ENCODE data around the gene ZNRF2. TPM values are rescaled to one million over a fixed set of nuclear protein-coding genes. Genes with fewer than 3 reads are reported as not detected.

ZNRF2 gene
- total RNA-seq, 1 donor from 2014 or later, result 37.7 TPM

DNA sequence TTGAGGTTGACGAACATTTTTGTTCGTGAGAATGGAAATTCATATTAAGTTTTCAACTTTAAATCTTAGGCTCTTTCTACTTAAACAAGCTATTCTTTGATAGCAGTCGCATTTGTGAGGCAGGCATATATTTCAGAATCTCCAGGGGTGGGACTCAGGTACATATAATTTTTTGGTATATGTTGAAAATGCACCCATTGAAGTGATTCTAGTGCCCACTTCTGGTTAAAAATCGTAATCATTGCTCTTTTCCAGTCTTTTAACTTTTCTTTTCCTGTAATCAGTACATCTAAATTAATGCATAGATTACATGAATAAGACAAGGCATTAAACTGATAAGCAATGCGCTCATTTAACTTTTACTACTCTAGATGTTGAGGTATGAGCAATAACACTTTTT, 67.8 kb downstream of the ZNRF2 start:
- Histone ChIP-seq H4K20me1 (ENCODE audit: low read depth) (no peaks in the 10 kb centered on the region), H3K79me2 (ENCODE audit: low read depth) (peaks cover 82% of the 10 kb centered on the region)
- TF ChIP-seq, protein P1, sequence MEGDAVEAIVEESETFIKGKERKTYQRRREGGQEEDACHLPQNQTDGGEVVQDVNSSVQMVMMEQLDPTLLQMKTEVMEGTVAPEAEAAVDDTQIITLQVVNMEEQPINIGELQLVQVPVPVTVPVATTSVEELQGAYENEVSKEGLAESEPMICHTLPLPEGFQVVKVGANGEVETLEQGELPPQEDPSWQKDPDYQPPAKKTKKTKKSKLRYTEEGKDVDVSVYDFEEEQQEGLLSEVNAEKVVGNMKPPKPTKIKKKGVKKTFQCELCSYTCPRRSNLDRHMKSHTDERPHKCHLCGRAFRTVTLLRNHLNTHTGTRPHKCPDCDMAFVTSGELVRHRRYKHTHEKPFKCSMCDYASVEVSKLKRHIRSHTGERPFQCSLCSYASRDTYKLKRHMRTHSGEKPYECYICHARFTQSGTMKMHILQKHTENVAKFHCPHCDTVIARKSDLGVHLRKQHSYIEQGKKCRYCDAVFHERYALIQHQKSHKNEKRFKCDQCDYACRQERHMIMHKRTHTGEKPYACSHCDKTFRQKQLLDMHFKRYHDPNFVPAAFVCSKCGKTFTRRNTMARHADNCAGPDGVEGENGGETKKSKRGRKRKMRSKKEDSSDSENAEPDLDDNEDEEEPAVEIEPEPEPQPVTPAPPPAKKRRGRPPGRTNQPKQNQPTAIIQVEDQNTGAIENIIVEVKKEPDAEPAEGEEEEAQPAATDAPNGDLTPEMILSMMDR (IDR thresholded peaks at IDR 0.05), result no peak
- TF ChIP-seq EZH2 (IDR thresholded peaks at IDR 0.05), result no peak
- TF ChIP-seq EZH2phosphoT487 (IDR thresholded peaks at IDR 0.05), result no peak

DNA sequence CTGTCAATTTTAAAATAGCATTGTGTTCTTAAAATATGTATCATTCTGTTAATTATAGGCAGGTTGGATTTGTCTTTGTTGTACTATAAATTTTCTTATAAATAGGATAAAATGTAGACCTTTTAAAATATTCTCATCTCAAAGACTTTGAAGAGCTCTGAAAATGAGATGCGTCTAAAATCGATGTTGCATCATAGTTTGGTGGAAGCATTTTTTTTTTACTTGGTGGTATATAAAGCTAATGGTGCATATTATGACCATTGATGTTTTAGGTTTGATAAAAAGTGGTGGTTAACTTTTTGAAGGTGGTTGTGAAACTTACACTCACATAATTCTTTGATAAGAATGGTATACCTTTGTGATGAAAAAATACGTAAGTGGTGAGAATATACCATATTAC, 69.1 kb downstream of the ZNRF2 start:
- H3K4me1 ChIP-seq, result peaks cover 62% of the 10 kb centered on the region
- peaks cover 3% of the 10 kb centered on the region for H3K4me1 Mint-ChIP-seq
- H3K79me2 ChIP-seq (ENCODE audit: low read depth), result peaks cover 68% of the 10 kb centered on the region

More for the DNA sequence above, 67.8 kb downstream of the ZNRF2 start:
- Histone ChIP-seq H3K4me1 (peaks cover 73% of the 10 kb centered on the region), H3K27me3 (no peaks in the 10 kb centered on the region), H3K4me3 (no peak overlapping the region), H3K9ac (no peak overlapping the region), H3K36me3 (no peaks in the 10 kb centered on the region), H3F3A (ENCODE audit: low read depth) (peaks cover 22% of the 10 kb centered on the region), H3K4me2 (no peak overlapping the region), H2AFZ (replicated peaks) (no peak overlapping the region), H3K27ac (peak overlapping the region; percentile 59), H3K9me3 (ENCODE audit: low read depth) (no peaks in the 10 kb centered on the region)
- Mint-ChIP-seq H3K9me3 (no peaks in the 10 kb centered on the region), H3K4me3 (no peak overlapping the region), H3K27me3 (ENCODE audit: insufficient read depth, low read depth) (no peaks in the 10 kb centered on the region), H3K36me3 (peaks cover 5% of the 10 kb centered on the region), H3K4me1 (peaks cover 3% of the 10 kb centered on the region), H3K27ac (no peak overlapping the region)
- DNase-seq (ENCODE audit: low spot score), result no peak

DNA sequence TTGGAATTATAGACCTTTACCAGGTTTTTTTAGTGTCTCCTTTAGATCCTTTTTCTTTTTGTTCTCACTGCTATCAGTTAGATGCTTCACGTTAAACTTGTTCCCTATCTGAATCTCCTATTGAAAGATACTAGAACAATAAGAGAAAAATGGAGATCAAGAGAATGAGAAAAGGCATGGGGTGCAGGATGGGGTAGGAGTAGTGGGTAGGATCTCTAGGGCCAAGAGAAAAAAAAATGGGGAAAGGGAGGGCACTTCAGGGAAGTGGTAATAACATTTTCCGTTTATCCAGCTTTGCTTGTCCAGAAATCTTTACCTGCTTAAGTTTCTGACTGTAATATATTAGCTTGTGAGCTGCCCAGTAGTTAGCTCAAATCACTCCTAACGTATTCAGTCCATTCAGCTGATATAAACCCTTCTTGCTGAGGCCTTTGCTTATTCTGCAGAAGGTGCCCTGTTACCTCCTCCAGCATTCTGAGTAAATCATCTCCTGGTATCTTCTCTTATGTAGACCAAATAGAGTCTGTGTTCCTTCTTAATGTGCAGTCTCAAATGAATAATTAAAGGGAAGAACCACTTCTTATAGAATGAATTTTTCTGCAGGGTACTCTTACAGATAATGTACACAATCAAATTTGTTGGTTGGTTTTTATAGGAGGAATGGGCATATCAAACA, 69.7 kb downstream of the ZNRF2 start:
- Histone ChIP-seq H4K20me1 (ENCODE audit: low read depth) (no peaks in the 10 kb centered on the region), H3K4me2 (peak overlapping the region; percentile 41), H3K27ac (peak overlapping the region; percentile 59), H3K9me3 (ENCODE audit: low read depth) (no peaks in the 10 kb centered on the region), H3K79me2 (ENCODE audit: low read depth) (peaks cover 63% of the 10 kb centered on the region), H3K4me1 (peaks cover 57% of the 10 kb centered on the region), H3K27me3 (no peaks in the 10 kb centered on the region), H3K9ac (no peak overlapping the region), H3K36me3 (no peaks in the 10 kb centered on the region), H3K4me3 (no peak overlapping the region), H2AFZ (replicated peaks) (no peak overlapping the region), H3F3A (ENCODE audit: low read depth) (peaks cover 20% of the 10 kb centered on the region)
- no peak for DNase-seq (ENCODE audit: low spot score)
- no peaks in the 10 kb centered on the region for H3K9me3 Mint-ChIP-seq
- H3K36me3 Mint-ChIP-seq, result peaks cover 5% of the 10 kb centered on the region
- no peaks in the 10 kb centered on the region for H3K27me3 Mint-ChIP-seq (ENCODE audit: insufficient read depth, low read depth)
- H3K4me3 Mint-ChIP-seq, result no peak overlapping the region
- no peak overlapping the region for H3K27ac Mint-ChIP-seq
- TF ChIP-seq EZH2phosphoT487 (IDR thresholded peaks at IDR 0.05) (no peak), EZH2 (IDR thresholded peaks at IDR 0.05) (no peak)
- peaks cover 3% of the 10 kb centered on the region for H3K4me1 Mint-ChIP-seq

More for the DNA sequence above, 69.1 kb downstream of the ZNRF2 start:
- Histone ChIP-seq H3F3A (ENCODE audit: low read depth) (peaks cover 20% of the 10 kb centered on the region), H3K4me3 (no peak overlapping the region), H3K9me3 (ENCODE audit: low read depth) (no peaks in the 10 kb centered on the region), H4K20me1 (ENCODE audit: low read depth) (no peaks in the 10 kb centered on the region), H2AFZ (replicated peaks) (no peak overlapping the region), H3K36me3 (no peaks in the 10 kb centered on the region), H3K27me3 (no peaks in the 10 kb centered on the region), H3K4me2 (peak overlapping the region; percentile 41), H3K9ac (no peak overlapping the region), H3K27ac (peak overlapping the region; percentile 59)
- DNase-seq (ENCODE audit: low spot score), result no peak
- H3K27me3 Mint-ChIP-seq (ENCODE audit: insufficient read depth, low read depth), result no peaks in the 10 kb centered on the region
- no peak for TF ChIP-seq EZH2phosphoT487 (IDR thresholded peaks at IDR 0.05)
- no peaks in the 10 kb centered on the region for H3K9me3 Mint-ChIP-seq
- no peak overlapping the region for H3K4me3 Mint-ChIP-seq
- no peak overlapping the region for H3K27ac Mint-ChIP-seq
- H3K36me3 Mint-ChIP-seq, result peaks cover 5% of the 10 kb centered on the region

DNA sequence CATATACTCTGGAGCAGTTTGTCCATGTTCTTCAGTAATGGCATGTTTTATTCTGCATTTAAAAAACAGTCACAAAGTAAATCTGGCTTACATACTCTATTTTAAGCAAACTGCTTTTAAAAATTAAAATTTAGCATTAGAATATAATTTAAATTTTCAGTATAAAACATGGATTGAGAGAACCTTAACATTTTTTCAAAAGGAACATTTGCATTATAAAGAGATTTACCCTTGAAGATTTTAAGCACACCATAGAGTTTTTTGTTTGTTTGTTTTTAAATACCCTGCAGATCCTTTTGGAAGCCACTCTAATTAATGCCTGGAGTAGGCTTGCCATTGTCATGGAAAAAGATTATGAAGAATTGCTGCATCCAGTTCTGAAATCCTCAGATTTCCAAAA, 70.4 kb downstream of the ZNRF2 start:
- no peak overlapping the region for H3K27ac Mint-ChIP-seq
- H3K9ac ChIP-seq, result no peak overlapping the region
- H3K4me1 Mint-ChIP-seq, result peaks cover 3% of the 10 kb centered on the region
- H3K27me3 Mint-ChIP-seq (ENCODE audit: insufficient read depth, low read depth), result no peaks in the 10 kb centered on the region
- peak; percentile 15 for DNase-seq (ENCODE audit: low spot score)
- H3K36me3 ChIP-seq, result no peaks in the 10 kb centered on the region
- peak overlapping the region; percentile 41 for H3K4me2 ChIP-seq
- H3K4me3 ChIP-seq, result no peak overlapping the region
- H3K27ac ChIP-seq, result peak overlapping the region; percentile 59
- peaks cover 5% of the 10 kb centered on the region for H3K36me3 Mint-ChIP-seq
- no peak for TF ChIP-seq EZH2phosphoT487 (IDR thresholded peaks at IDR 0.05)
- TF ChIP-seq EZH2 (IDR thresholded peaks at IDR 0.05), result no peak
- TF ChIP-seq, protein P1 (IDR thresholded peaks at IDR 0.05), result no peak
- H4K20me1 ChIP-seq (ENCODE audit: low read depth), result no peaks in the 10 kb centered on the region
- no peaks in the 10 kb centered on the region for H3K9me3 ChIP-seq (ENCODE audit: low read depth)
- no peak overlapping the region for H2AFZ ChIP-seq (replicated peaks)
- peaks cover 56% of the 10 kb centered on the region for H3K79me2 ChIP-seq (ENCODE audit: low read depth)
- peaks cover 54% of the 10 kb centered on the region for H3K4me1 ChIP-seq
- H3F3A ChIP-seq (ENCODE audit: low read depth), result peaks cover 20% of the 10 kb centered on the region
- no peaks in the 10 kb centered on the region for H3K9me3 Mint-ChIP-seq
- H3K4me3 Mint-ChIP-seq, result no peak overlapping the region
- no peaks in the 10 kb centered on the region for H3K27me3 ChIP-seq

Data from neural progenitor cell (in vitro differentiated cells).